HG02642 (cell line): ENCODE data around the gene AGAP4.
"Not testable (repeated sequence)": the region's sequence is repeated elsewhere in the genome, so short reads cannot be mapped to it uniquely, and the experiment has no call there.

Experiments used
- ATAC-seq: cut with Tn5 transposase; IDR thresholded peaks from one replicate; pipeline ENCODE4 v1.9.1; 2021; ENCODE audit warnings: mild to moderate bottlenecking; ENCODE audit not compliant: unreplicated experiment, poor library complexity

Gene AGAP4

GRCh38 chr10:45794761-45795160, 52.5 kb downstream of the AGAP4 start:
- ATAC-seq: not testable (repeated sequence)

GRCh38 chr10:45790694-45791426, 56.4 kb downstream of the AGAP4 start:
- ATAC-seq: not testable (repeated sequence)

- ATAC-seq: not testable (repeated sequence)
These were observed 57.3 kb downstream of the AGAP4 start for GRCh38 chr10:45789991-45790390.

DNA sequence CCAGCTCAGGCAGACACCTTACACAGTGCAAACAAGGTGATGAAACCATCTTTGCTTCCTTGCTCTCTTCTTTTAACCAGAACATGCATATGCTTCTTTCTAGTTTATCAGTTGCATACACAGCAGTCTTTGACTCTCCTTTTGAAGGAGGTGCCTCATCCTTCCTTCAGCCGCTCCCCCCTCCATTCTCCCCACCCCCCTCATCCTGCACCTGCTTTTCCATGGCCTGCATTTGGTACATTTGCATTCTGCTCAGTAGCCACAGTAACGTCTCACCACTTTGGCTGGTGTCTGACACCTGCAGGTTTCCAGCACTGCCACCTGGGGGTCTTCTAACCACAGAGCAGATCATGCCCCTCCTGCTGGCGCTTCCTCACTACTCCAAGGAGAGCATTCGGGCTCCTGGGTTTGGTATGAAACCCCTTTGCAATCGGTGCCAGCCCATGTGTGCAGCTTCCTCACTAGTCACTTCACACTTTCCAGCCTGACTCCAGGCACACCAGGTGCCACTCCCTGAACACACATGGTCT, 60.0 kb downstream of the AGAP4 start:
- ATAC-seq: not testable (repeated sequence)

DNA sequence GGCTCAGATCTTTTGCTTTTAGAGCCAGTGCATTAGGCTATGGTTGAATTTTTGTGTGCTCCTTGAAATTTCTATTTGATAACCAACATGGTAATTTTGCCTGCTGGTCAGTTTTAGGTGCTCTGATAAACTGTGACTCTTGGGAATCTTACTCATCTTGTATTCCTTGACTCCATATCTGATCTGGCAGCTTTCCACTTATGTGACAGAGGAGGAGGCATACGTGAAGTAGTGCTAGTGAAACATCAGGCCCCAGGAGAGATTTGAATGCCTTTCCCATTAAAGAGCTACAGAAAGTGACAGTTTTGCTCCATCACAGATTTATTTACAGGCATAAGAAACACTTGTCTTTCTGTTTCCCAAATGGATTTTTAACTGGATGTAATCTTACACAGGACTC, 61.1 kb downstream of the AGAP4 start:
- ATAC-seq: not testable (repeated sequence)
